GM18907 (cell line): ENCODE results near the gene COG4.

Experiments used
- ATAC-seq: cut with Tn5 transposase; IDR thresholded peaks from one replicate; pipeline ENCODE4 v1.9.1; 2021; ENCODE audit warnings: mild to moderate bottlenecking, moderate library complexity; ENCODE audit not compliant: unreplicated experiment

The COG4 gene

GRCh38 chr16:70481929-70482536 is 41.3 kb downstream of the COG4 start:
- no peak for ATAC-seq

DNA sequence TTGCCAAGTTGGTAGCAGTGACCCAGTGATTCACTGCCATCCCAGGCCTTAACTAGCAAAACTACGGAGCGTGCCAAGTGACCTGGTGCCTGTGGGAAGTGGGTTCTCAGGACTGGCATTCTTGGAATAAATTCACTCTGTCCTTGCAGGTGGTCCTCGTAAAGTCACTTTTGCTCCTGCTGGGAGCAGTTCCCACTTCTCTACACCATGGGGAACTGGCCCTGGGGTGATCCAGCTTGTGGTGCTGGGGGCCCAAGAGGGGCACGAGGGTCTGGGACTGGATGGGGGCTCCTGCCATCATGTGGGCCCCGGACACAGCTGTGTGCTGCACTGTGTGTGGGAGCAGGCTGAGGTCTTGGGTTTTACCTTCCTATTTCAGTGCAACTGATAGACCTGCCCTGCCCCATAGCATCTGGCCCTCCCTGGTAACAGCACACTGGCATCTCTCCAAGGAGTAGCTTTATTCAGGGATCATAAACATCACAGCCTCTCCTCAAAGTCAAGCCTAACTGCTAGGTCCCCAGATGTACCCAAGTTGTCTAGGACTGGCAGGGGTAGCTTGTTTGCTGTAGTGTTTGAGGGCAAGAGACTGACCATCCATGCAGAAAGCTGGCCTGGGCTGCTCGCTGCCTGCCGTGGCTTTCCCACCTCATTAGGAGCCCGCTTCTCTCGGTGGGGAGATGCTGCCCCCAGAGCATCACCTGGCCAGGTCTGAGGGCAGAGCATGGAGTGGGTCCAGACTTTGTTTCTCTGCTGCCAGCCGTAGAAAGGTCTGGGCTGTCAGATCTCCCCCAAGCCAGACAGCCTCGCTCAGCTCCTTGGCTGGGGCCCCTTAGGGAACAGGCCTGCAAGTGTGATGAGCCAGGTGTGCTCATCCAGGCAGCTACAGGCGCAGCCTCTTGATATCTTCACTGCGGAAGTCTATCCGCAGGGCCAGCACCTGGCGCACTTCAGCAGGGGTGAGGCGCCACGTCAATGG is 42.9 kb downstream of the COG4 start:
- no peak for ATAC-seq

DNA sequence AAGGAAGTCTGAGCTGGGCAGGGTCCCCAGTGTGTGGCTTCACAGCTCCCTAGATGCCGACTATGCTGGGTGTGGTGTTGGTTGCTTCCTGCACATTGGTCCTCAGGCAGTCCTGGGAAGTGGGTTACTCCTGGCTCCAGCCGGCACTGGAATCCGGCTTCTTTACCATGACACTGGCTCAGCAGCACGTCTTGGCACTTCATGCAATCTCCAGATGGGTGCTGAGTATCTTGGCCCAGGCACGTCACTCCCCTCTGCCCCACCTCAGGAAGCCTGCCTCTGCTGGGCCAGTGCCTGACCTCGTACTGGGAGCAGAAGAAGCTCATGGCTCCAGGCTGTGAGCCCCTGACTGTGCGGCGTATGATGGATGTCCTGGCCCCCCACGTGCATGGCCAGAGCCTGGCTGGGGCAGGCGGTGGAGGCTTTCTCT is 44.4 kb downstream of the COG4 start:
- ATAC-seq: no peak

DNA sequence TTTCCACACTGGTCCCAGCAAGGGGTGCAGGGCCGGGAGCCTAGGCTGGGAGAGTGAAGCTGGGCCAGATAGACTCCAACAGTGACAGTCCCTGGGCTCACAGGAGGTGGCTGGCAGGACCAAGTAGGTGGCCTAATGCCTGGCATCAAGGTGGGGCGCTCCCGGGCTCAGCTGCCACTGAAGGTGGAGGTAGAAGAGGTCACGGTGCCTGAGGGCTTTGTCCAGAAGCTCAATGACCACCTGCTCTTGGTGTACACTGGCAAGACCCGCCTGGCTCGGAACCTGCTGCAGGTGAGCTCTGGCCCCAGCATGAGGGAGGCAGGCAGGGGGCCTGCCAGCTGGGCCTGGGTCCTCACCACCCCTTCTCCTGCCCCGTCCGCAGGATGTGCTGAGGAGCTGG is 45.2 kb downstream of the COG4 start:
- ATAC-seq: no peak

DNA sequence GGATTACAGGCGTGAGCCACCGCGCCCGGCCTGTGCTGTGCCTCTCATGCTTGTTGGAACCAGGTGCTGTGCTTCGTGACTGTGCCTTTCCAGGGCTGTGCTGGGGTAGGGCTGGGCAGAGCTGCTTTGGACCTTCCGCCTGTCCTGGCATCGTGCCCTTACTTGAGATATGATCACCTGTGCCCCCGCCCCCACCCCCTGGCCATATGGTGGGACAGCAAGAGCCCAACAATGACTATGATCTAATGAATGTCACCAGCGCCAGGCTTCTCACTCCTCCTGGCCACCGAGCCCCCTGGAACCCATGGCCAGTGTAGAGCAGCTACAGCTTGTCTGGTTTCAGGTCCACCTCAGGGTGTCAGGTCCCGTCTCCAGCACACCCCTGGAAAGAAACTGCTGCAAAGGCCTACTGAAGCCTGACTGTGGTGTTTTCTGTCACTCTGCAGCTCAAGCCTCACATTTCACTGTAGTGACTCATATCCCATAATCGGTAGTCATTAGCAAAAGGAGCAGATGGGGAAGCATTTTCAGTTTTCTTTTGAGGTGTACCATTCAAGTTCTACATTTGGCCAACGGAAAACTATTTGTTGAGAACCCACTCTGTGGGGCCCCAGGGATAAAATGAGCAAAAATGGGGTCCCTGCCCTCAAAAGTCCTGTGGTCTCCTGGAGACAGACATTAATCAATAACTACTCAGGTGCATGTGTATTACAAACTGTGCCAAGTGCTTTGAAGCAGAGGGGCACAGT is 46.9 kb downstream of the COG4 start:
- peak; percentile 84 for ATAC-seq

- ATAC-seq: no peak
These were observed 48.1 kb downstream of the COG4 start for GRCh38 chr16:70475054-70475871.

DNA sequence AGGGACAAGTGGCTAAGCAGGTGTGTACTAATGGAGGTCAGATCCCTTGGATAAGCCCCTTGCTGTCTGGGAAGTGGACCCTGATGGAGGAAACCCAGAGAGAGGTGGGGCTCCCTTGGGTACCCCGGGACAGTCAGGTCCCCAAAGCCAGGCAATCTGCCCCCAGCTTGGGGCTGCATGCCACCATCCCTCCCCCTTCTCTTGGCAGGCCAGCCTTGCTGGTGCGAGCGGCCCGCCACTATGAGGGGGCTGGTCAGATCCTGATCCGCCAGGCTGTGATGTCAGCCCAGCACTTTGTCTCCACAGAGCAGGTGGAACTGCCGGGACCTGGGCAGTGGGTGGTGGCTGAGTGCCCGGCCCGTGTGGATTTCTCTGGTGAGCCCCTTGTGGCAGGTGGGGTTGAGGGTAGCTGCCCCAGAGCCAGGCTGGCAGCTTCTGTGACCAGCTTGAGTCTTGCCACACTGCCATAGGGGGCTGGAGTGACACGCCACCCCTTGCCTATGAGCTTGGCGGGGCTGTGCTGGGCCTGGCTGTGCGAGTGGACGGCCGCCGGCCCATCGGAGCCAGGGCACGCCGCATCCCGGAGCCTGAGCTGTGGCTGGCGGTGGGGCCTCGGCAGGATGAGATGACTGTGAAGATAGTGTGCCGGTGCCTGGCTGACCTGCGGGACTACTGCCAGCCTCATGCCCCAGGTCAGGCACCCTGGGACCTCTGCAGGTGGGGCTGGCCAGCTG is 48.9 kb downstream of the COG4 start:
- ATAC-seq: no peak

DNA sequence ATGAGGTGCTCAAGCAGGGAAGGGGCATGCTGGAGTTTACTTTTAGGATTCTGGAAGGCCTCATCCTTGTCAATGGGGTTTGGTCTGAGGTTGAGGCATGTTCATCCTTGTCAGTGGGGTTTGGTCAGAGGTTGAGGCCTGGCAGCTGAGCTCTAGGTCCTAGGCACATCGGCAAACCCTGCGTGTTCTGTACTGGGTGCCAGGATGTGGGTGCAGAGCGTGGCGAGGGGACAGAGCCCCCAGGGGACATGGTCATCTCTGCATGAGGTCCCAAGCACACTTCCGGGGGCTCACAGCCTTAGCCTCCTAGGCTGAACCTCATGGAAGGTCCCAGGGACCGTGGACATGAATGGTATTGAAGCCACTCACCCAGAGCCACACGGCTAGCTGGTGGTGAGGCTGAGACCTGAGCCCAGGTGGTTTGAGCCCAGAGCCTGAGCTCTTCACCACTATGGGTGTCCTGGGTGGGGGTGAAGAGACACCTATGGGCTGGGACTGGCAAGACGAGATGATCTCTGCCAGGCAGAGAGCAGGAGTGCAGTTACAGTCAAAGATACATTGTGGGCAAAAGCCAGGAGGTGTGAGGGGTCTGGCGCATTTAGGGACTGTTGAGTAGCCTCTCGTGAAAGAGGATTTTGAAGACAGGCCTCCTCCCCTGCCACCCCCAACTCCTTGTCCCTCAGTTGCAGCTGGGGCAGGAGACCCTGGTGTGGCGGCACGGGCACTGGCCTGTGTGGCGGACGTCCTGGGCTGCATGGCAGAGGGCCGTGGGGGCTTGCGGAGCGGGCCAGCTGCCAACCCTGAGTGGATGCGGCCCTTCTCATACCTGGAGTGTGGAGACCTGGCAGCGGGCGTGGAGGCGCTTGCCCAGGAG is 49.7 kb downstream of the COG4 start:
- no peak for ATAC-seq

DNA sequence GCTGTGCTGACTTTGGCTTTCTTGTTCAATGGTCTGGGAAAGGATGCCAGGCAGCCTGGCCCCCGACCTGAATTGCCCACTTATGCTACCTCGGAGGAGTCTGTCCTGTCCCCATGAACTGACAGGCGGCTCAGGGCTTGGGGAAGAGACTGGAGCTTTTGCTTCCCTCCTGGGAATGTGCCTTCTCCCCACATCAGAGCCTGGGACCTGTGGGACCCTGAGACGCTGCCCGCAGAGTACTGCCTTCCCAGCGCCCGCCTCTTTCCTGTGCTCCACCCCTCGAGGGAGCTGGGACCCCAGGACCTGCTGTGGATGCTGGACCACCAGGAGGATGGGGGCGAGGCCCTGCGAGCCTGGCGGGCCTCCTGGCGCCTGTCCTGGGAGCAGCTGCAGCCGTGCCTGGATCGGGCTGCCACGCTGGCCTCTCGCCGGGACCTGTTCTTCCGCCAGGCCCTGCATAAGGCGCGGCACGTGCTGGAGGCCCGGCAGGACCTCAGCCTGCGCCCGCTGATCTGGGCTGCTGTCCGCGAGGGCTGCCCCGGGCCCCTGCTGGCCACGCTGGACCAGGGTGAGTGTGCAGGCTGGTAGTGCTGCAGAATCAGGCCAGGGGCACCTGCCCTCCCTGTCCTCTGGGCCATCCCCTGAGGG is 50.4 kb downstream of the COG4 start:
- ATAC-seq: no peak

GRCh38 chr16:70470927-70471341 is 52.4 kb downstream of the COG4 start:
- ATAC-seq: no peak

DNA sequence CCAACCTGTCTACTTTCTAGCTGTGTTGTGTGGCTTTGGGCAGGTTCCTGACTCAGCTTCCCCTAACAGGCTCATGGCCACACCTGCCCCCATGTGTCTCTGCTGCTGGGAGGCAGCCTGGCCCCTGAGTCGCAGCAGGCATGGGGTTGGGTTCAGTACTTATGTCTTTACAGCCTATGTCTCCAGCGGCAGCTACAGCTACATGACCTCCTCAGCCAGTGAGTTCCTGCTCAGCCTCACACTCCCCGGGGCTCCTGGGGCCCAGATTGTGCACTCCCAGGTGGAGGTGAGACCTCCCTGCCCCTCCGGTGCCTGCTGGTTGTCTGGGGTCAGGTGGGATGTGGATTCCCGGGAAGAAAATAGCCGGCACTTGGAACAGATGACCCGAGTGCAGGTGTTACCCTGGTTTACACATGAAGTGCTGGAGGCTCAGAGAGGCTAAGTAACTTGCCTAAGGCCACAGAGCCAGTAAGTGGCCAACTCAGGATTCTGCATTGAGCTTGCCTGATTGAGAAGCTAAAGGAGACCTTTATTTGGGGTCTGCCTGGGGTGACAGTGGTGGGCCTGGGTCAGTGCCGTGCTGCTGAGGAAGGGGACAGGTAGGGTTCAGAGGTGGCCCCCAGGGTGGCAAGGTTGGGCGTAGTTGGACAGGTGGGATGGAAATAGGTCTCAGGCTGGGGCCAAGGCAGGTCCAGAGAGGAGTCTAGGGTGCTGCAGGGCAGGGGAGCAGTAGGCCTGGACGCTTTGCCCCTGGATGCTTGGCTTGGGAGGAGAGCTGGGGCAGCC is 53.0 kb downstream of the COG4 start:
- no peak for ATAC-seq

GRCh38 chr16:70468776-70469525 is 54.4 kb downstream of the COG4 start:
- ATAC-seq: no peak

GRCh38 chr16:70467608-70468007 is 55.7 kb downstream of the COG4 start:
- ATAC-seq: no peak

GRCh38 chr16:70467113-70467512 is 56.2 kb downstream of the COG4 start:
- no peak for ATAC-seq

DNA sequence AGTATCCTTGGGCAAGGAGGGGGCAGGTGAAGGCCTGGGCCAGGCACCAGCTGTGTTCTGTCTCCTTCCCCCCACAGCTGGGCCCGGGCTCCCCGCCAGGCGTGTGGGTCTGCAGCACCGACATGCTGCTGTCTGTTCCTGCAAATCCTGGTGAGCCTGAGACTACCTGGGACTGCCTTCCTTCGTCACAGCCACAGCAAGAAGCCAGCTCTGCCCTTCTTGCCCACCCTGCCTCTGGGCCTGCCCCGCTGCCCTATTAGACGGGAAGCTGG is 56.6 kb downstream of the COG4 start:
- ATAC-seq: no peak

- ATAC-seq: no peak
These were observed 57.2 kb downstream of the COG4 start for GRCh38 chr16:70465999-70466804.
